ENCODE results near the gene NAPEPLD.

- TF ChIP-seq CTCF (conservative IDR thresholded peaks at IDR 0.05) (no peak), EZH2 (IDR thresholded peaks at IDR 0.05; ENCODE audit: low read depth) (no peak)
Observed at GRCh38 chr7:103141753-103142404, 7.0 kb downstream of the NAPEPLD start.

All from PC-9 (cell line).